ENCODE results near the gene C9orf72.

C9orf72 gene

DNA sequence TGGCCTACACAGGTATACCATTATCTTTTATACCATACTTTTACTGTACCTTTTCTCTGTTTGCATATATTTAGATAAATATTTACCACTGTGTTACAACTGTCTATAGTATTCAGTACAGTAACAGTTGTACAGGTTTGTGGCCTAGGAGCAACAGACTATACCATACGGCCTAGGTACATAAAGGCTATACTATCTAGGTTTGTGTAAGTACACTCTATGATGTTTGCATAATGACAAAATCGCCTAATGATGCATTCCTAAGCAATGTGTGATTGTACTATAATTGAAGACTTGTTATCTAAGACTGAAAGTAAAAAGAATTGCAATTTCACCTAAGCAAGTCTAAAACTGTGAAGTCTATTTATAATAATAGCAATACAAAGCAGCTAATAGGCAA is 3.9 kb downstream of the C9orf72 start:
- no peak overlapping the region for H3K4me3 ChIP-seq (ENCODE audit: low read depth, low read length)
- DNase-seq (ENCODE audit: low read depth) = no peak
- TF ChIP-seq, protein P1, sequence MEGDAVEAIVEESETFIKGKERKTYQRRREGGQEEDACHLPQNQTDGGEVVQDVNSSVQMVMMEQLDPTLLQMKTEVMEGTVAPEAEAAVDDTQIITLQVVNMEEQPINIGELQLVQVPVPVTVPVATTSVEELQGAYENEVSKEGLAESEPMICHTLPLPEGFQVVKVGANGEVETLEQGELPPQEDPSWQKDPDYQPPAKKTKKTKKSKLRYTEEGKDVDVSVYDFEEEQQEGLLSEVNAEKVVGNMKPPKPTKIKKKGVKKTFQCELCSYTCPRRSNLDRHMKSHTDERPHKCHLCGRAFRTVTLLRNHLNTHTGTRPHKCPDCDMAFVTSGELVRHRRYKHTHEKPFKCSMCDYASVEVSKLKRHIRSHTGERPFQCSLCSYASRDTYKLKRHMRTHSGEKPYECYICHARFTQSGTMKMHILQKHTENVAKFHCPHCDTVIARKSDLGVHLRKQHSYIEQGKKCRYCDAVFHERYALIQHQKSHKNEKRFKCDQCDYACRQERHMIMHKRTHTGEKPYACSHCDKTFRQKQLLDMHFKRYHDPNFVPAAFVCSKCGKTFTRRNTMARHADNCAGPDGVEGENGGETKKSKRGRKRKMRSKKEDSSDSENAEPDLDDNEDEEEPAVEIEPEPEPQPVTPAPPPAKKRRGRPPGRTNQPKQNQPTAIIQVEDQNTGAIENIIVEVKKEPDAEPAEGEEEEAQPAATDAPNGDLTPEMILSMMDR (IDR thresholded peaks at IDR 0.05; ENCODE audit: insufficient read depth, low read depth, low read length, missing control alignments) = no peak

DNA sequence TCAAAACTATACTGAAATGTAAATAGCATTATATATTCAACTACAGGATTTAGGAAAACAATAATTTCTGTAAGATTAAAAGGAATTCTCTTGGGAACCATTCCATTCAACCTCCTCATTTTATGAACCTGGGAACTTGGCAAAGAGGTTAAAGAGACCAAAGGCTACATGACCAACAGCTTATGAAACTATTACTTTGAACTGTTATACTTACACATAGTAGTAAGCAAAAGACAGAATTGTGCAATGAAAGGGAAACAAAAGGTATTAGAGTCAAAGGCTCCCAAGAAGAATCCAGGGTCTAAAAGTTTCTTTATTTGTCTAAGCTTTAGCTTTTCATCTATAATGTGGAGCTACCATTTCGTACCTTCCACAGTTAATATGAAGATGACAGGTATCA is 7.2 kb downstream of the C9orf72 start:
- DNase-seq (ENCODE audit: low read depth) = no peak
- H3K4me3 ChIP-seq (ENCODE audit: low read depth, low read length) = no peak overlapping the region
- TF ChIP-seq, protein P1 (IDR thresholded peaks at IDR 0.05; ENCODE audit: insufficient read depth, low read depth, low read length, missing control alignments) = no peak

DNA sequence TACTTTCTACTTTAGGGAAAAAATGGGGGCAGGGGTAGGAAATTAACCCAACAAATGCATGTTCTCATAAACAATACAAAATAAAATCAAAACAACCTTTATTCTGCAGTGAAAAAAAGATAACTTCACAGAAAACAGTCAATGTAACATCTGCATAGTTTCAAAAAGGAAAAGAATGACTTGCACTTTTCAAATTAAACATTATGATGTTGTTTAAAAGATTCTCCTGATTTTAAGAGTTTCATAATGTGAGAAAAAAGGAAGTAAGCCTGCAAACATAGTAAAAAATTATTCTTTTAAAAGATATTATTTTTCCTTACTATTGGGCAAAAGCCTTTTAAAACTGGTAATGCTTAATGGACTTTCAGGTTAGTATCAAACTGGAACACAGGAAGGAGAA is 7.6 kb downstream of the C9orf72 start:
- no peak overlapping the region for H3K4me3 ChIP-seq (ENCODE audit: low read depth, low read length)
- DNase-seq (ENCODE audit: low read depth) = no peak
- TF ChIP-seq, protein P1 (IDR thresholded peaks at IDR 0.05; ENCODE audit: insufficient read depth, low read depth, low read length, missing control alignments) = no peak

DNA sequence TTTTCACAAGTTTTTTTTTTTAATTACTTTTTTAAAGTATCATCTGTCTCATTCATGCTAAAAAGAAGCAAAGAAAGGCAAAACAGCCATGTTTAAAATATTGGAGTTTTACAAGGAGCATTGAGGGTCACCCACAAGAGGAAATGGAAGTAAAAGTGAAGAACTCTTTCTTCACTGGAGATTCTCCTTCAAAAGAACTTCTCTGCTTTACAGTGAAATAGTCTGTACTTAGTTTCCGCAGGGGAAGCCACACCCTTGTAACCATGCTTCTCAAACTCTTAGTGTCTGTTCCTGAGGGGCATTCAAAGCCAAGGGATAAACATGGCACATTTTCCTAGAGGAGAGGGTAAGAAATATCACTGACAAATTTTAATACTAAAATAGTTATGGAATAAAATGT is 8.6 kb downstream of the C9orf72 start:
- no peak for DNase-seq (ENCODE audit: low read depth)
- H3K4me3 ChIP-seq (ENCODE audit: low read depth, low read length) = no peak overlapping the region
- TF ChIP-seq, protein P1 (IDR thresholded peaks at IDR 0.05; ENCODE audit: insufficient read depth, low read depth, low read length, missing control alignments) = no peak

DNA sequence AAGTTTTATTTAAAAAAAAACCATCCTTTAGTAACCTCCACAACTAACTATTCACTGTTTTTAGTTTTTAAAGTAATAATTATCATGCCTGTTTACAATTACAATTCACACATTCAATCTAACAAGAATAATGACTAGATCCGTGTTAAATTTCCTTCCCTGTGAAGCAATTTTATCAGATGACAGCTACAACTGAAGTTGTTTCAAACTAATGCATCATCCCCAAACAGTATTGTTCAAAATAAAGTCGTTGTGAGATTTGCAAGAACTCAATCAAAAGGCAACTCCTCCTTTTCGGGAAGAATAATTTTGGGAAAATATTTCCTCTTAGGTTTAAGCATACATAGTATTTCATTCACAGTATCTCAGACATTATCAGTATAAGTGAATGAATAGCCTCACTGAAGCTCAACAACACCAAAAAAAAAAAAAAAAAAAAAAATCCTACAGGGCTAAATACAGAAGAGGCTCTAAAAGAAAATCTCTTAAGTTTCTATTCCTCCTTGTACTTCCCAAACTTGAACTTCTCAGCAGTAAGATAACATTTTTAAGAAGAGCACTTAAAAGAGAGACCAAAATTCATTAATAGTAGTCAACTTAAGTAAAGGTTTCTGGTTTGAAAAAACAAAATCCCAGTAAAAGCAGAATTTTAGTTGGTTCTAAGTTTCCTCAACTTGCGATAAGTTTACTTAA is 9.4 kb downstream of the C9orf72 start:
- H3K4me3 ChIP-seq (ENCODE audit: low read depth, low read length) = no peak overlapping the region
- no peak for DNase-seq (ENCODE audit: low read depth)
- TF ChIP-seq, protein P1 (IDR thresholded peaks at IDR 0.05; ENCODE audit: insufficient read depth, low read depth, low read length, missing control alignments) = no peak

DNA sequence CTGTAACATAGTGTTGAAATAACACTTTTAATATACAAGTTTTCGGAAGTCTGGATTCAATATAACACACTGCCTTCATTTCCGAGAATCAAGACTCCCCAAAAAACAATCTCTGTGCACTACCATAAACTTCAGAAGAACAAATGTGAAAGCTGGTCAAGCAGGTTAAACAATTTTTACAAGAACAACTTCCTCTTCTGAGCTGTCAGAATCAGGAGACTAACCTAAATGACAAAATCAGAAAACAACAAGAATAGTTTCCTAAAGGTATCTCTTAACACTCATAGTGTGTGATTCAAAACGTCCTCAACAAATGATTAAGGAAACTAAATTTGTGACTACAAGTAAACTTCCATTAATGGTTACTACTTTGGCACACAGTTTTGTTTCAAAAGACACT is 11.6 kb downstream of the C9orf72 start:
- TF ChIP-seq, protein P1 (IDR thresholded peaks at IDR 0.05; ENCODE audit: insufficient read depth, low read depth, low read length, missing control alignments) = no peak
- no peak overlapping the region for H3K4me3 ChIP-seq (ENCODE audit: low read depth, low read length)
- DNase-seq (ENCODE audit: low read depth) = peak; percentile 12

DNA sequence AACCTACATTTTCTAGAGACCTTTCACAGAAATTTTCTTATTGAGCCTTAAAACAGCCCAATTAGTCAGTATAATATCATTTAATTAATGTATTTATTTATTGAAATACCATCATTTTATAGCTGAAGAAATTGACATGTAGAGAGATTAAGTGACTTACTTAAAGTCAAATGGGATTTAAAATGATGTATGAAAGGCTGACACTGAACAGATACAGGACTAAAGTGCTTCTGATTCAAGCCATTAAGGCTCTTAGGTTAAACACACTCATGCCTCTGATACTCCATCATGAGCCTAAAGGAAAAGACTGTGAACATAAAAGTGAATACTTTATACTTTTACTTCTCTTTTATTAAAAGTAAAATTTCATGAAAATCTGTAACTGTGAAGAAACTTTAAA is 12.8 kb downstream of the C9orf72 start:
- TF ChIP-seq, protein P1 (IDR thresholded peaks at IDR 0.05; ENCODE audit: insufficient read depth, low read depth, low read length, missing control alignments) = no peak
- no peak overlapping the region for H3K4me3 ChIP-seq (ENCODE audit: low read depth, low read length)
- no peak for DNase-seq (ENCODE audit: low read depth)

Measured in GM12865 (cell line).